H9 (cell line): ENCODE results near the gene ZC3H12D. TPM values are rescaled to one million over a fixed set of nuclear protein-coding genes. Genes with fewer than 3 reads are reported as not detected.

Experiments
- DNase-seq: peaks from one replicate; pipeline ENCODE4 v3.0.0-alpha.2; 2017
- H2AFZ ChIP-seq: one replicate; pipeline ENCODE4 v1.6.1; 2013; ENCODE audit warnings: mild to moderate bottlenecking, low read length, control low read depth, moderate library complexity
- H2AK5ac ChIP-seq: 2 replicates; pipeline ENCODE4 v1.6.1; 2013; ENCODE audit warnings: low read length, control low read depth, mixed read lengths; ENCODE audit not compliant: insufficient read length
- H2BK120ac ChIP-seq: one replicate; pipeline ENCODE4 v1.6.1; 2013; ENCODE audit warnings: low read depth, mild to moderate bottlenecking, low read length, control low read depth, inconsistent platforms; ENCODE audit not compliant: poor library complexity, severe bottlenecking
- H2BK12ac ChIP-seq: 2 replicates; pipeline ENCODE4 v1.6.1; 2013; ENCODE audit warnings: low read length, control low read depth, mixed read lengths, low read depth; ENCODE audit not compliant: insufficient read length
- H2BK15ac ChIP-seq: 2 replicates; pipeline ENCODE4 v1.6.1; 2013; ENCODE audit warnings: low read depth, low read length, control low read depth
- H2BK20ac ChIP-seq: one replicate; pipeline ENCODE4 v1.6.1; 2013; ENCODE audit warnings: low read depth, mild to moderate bottlenecking, low read length, control low read depth, inconsistent platforms; ENCODE audit not compliant: poor library complexity, severe bottlenecking
- H2BK5ac ChIP-seq: 2 replicates; pipeline ENCODE4 v1.6.1; 2013; ENCODE audit warnings: low read length, control low read depth, mixed read lengths; ENCODE audit not compliant: insufficient read length
- H3K14ac ChIP-seq: 2 replicates; pipeline ENCODE4 v1.6.1; 2013; ENCODE audit warnings: low read length, control low read depth; ENCODE audit not compliant: insufficient read depth
- H3K18ac ChIP-seq: 2 replicates; pipeline ENCODE4 v1.6.1; 2013; ENCODE audit warnings: low read depth, mild to moderate bottlenecking, mixed read lengths, low read length, control low read depth; ENCODE audit not compliant: insufficient read length
- H3K23ac ChIP-seq: 2 replicates; pipeline ENCODE4 v1.6.1; 2013; ENCODE audit warnings: low read length, control low read depth, mixed read lengths, low read depth; ENCODE audit not compliant: insufficient read length
- H3K23me2 ChIP-seq: 2 replicates; pipeline ENCODE4 v1.6.1; 2013; ENCODE audit warnings: low read depth, mild to moderate bottlenecking, mixed read lengths, low read length, control low read depth; ENCODE audit not compliant: insufficient read length, poor library complexity, severe bottlenecking
- H3K27ac ChIP-seq: 2 replicates; pipeline ENCODE4 v1.5.1; 2013; ENCODE audit warnings: low read length, control low read depth, mixed read lengths, low read depth; ENCODE audit not compliant: insufficient read length
- H3K27me3 ChIP-seq: 2 replicates; pipeline ENCODE4 v1.6.1; 2013; ENCODE audit warnings: low read length, control low read depth, inconsistent platforms; ENCODE audit not compliant: insufficient read depth
- H3K4ac ChIP-seq: 2 replicates; pipeline ENCODE4 v1.6.1; 2013; ENCODE audit warnings: low read depth, mild to moderate bottlenecking, control low read depth, inconsistent platforms, low read length, moderate library complexity
- H3K4me1 ChIP-seq: 2 replicates; pipeline ENCODE4 v1.6.1; 2013; ENCODE audit warnings: low read length, control low read depth, inconsistent platforms; ENCODE audit not compliant: insufficient read depth
- H3K4me2 ChIP-seq: 2 replicates; pipeline ENCODE4 v1.6.1; 2013; ENCODE audit warnings: low read length, control low read depth, mixed read lengths; ENCODE audit not compliant: insufficient read length, insufficient read depth
- H3K56ac ChIP-seq: 2 replicates; pipeline ENCODE4 v1.6.1; 2013; ENCODE audit warnings: low read depth, mild to moderate bottlenecking, mixed read lengths, low read length, control low read depth; ENCODE audit not compliant: insufficient read length
- H3K79me1 ChIP-seq: 2 replicates; pipeline ENCODE4 v1.6.1; 2013; ENCODE audit warnings: low read depth, mild to moderate bottlenecking, moderate library complexity, low read length, control low read depth, inconsistent platforms; ENCODE audit not compliant: insufficient read depth, poor library complexity, severe bottlenecking
- H3K79me2 ChIP-seq: 2 replicates; pipeline ENCODE4 v1.6.1; 2013; ENCODE audit warnings: low read length, control low read depth, inconsistent platforms; ENCODE audit not compliant: insufficient read depth
- H3K9ac ChIP-seq: 2 replicates; pipeline ENCODE4 v1.6.1; 2013; ENCODE audit warnings: low read length, control low read depth, mixed read lengths; ENCODE audit not compliant: insufficient read length; ENCODE audit errors: extremely low read depth
- H3K9me3 ChIP-seq: one replicate; pipeline ENCODE4 v1.6.1; 2013; ENCODE audit warnings: low read depth, low read length, inconsistent platforms; ENCODE audit not compliant: control insufficient read depth
- H3T11ph ChIP-seq: one replicate; pipeline ENCODE4 v1.6.1; 2013; ENCODE audit warnings: mild to moderate bottlenecking, low read length, control low read depth, inconsistent platforms
- H4K20me1 ChIP-seq: one replicate; pipeline ENCODE4 v1.6.1; 2013; ENCODE audit not compliant: control insufficient read depth, insufficient read length, insufficient read depth
- H4K5ac ChIP-seq: 2 replicates; pipeline ENCODE4 v1.6.1; 2013; ENCODE audit warnings: low read depth, mild to moderate bottlenecking, mixed read lengths, low read length, control low read depth; ENCODE audit not compliant: insufficient read length
- H4K8ac ChIP-seq: replicated peaks from 2 replicates; pipeline ENCODE4 v1.6.1; 2013; ENCODE audit warnings: low read length, control low read depth, mixed read lengths, low read depth; ENCODE audit not compliant: insufficient read length
- H4K91ac ChIP-seq: 2 replicates; pipeline ENCODE4 v1.6.1; 2013; ENCODE audit warnings: low read depth, mild to moderate bottlenecking, moderate library complexity, mixed read lengths, low read length, control low read depth; ENCODE audit not compliant: insufficient read length
- H3K27ac Mint-ChIP-seq, 3 experiments: 2 replicates in 2 of 3; 3 replicates in 1 of 3; pipeline ENCODE4 v1.8.0; 2020 to 2021; ENCODE audit warnings: mixed read lengths in 3 of 3, mild to moderate bottlenecking in 1 of 3, moderate library complexity in 1 of 3
- H3K27me3 Mint-ChIP-seq: 2 replicates; pipeline ENCODE4 v1.8.0; 2021; ENCODE audit warnings: low read depth, mild to moderate bottlenecking, moderate library complexity, mixed read lengths
- H3K36me3 Mint-ChIP-seq, 3 experiments: 2 replicates in 2 of 3; 3 replicates in 1 of 3; pipeline ENCODE4 v1.8.0; 2020 to 2021; ENCODE audit warnings: low read depth in 3 of 3, mixed read lengths in 3 of 3; ENCODE audit not compliant: insufficient read depth in 1 of 3
- H3K4me1 Mint-ChIP-seq, 2 experiments: 2 replicates each; pipeline ENCODE4 v1.8.0; 2020; ENCODE audit warnings: mixed read lengths in 2 of 2
- H3K4me3 Mint-ChIP-seq, 2 experiments: 2 replicates in 1 of 2; 3 replicates in 1 of 2; pipeline ENCODE4 v1.8.0; 2020 to 2021; ENCODE audit warnings: mild to moderate bottlenecking in 2 of 2, mixed read lengths in 2 of 2, moderate library complexity in 1 of 2
- H3K9me3 Mint-ChIP-seq, 2 experiments: 2 replicates in 1 of 2; 3 replicates in 1 of 2; pipeline ENCODE4 v1.8.0; 2020; ENCODE audit warnings: mild to moderate bottlenecking in 2 of 2, mixed read lengths in 2 of 2, moderate library complexity in 1 of 2
- whole genome bisulfite sequencing: extraction: QIAGEN DNeasy Blood & Tissue Kit; methylation state at CpG from one replicate; pipeline ENCODE4 v1.1.7; 2013; ENCODE audit warnings: missing lambda C conversion rate, low lambda C conversion rate, mixed read lengths; ENCODE audit not compliant: insufficient read length; ENCODE audit errors: extremely low coverage; 5-methylcytosine and 5-hydroxymethylcytosine counted together
- total RNA-seq: library from RNA; stranded (reverse); gene quantifications from 2 replicates; pipeline ENCODE4 v1.2.1, GENCODE V29; 2021
- TF ChIP-seq, protein P1 (sequence below): fragments of 200-600 bp; sonication (generic); conservative IDR thresholded peaks from 3 replicates; pipeline ENCODE4 v1.8.0; 2021; ENCODE audit warnings: antibody characterized with exemption, mild to moderate bottlenecking

Gene ZC3H12D
- total RNA-seq, 1 experiment from 2014 or later, result 0.07 TPM

DNA sequence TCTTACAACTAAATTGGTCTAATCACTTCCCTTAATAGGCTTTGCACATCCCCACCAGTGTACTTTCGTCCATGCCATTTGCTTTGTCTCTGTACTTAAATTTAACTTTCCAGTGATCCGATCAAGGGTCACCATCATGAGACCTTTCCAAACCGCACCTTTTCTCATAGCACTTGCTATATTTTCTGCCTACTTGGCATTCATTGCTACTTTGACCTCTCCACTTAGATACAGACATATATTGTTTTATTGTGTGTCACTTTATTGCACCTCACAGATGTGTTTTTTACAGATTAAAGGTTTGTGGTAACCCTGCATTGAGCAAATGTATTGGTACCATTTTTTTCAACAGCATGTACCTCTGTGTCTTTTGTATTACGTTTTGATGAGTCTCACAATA lies 70.0 kb downstream of the ZC3H12D start:
- Histone ChIP-seq H3K14ac (no peak overlapping the region), H3K56ac (no peak overlapping the region), H3K27ac (no peak overlapping the region), H3K18ac (no peak overlapping the region), H3K23ac (no peak overlapping the region), H3K9ac (no peak overlapping the region), H3K23me2 (no peaks in the 10 kb centered on the region), H2BK12ac (no peak overlapping the region), H4K91ac (no peak overlapping the region), H4K5ac (no peak overlapping the region), H3K79me1 (no peaks in the 10 kb centered on the region), H2BK5ac (no peak overlapping the region), H3K4me1 (no peaks in the 10 kb centered on the region), H2AK5ac (no peak overlapping the region), H3K4me2 (no peak overlapping the region), H2BK20ac (no peak overlapping the region), H2BK15ac (no peak overlapping the region), H2AFZ (no peak overlapping the region), H3K79me2 (no peaks in the 10 kb centered on the region), H3K4ac (no peak overlapping the region), H3K27me3 (no peaks in the 10 kb centered on the region), H2BK120ac (no peak overlapping the region), H4K8ac (no peak overlapping the region), H3T11ph (no peak overlapping the region), H3K9me3 (no peaks in the 10 kb centered on the region), H4K20me1 (no peaks in the 10 kb centered on the region)
- Mint-ChIP-seq H3K27ac (no peak overlapping the region), H3K36me3 (peaks cover 0 to 13% (median 6%) of the 10 kb centered on the region in 3 experiments; a peak in 3 of 7 replicates), H3K4me1 (no peaks in the 10 kb centered on the region), H3K9me3 (peaks cover 0 to 9% of the 10 kb centered on the region in 2 experiments; a peak in 2 of 5 replicates), H3K4me3 (no peak overlapping the region), H3K27me3 (no peaks in the 10 kb centered on the region)
- TF ChIP-seq, protein P1, sequence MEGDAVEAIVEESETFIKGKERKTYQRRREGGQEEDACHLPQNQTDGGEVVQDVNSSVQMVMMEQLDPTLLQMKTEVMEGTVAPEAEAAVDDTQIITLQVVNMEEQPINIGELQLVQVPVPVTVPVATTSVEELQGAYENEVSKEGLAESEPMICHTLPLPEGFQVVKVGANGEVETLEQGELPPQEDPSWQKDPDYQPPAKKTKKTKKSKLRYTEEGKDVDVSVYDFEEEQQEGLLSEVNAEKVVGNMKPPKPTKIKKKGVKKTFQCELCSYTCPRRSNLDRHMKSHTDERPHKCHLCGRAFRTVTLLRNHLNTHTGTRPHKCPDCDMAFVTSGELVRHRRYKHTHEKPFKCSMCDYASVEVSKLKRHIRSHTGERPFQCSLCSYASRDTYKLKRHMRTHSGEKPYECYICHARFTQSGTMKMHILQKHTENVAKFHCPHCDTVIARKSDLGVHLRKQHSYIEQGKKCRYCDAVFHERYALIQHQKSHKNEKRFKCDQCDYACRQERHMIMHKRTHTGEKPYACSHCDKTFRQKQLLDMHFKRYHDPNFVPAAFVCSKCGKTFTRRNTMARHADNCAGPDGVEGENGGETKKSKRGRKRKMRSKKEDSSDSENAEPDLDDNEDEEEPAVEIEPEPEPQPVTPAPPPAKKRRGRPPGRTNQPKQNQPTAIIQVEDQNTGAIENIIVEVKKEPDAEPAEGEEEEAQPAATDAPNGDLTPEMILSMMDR, result no peak
- no CpG with 5 or more reads among the region's 4 CpGs for WGBS
- DNase-seq, result no peak
